CD4-positive, alpha-beta T cell treated with Interleukin-15 for 4 hours (primary cell): ENCODE results near the gene TRIM63.

Experiments used
- DNase-seq: peaks from one replicate; pipeline ENCODE4 v3.0.0-alpha.2; 2020; ENCODE audit warnings: low spot score

Gene TRIM63

DNA sequence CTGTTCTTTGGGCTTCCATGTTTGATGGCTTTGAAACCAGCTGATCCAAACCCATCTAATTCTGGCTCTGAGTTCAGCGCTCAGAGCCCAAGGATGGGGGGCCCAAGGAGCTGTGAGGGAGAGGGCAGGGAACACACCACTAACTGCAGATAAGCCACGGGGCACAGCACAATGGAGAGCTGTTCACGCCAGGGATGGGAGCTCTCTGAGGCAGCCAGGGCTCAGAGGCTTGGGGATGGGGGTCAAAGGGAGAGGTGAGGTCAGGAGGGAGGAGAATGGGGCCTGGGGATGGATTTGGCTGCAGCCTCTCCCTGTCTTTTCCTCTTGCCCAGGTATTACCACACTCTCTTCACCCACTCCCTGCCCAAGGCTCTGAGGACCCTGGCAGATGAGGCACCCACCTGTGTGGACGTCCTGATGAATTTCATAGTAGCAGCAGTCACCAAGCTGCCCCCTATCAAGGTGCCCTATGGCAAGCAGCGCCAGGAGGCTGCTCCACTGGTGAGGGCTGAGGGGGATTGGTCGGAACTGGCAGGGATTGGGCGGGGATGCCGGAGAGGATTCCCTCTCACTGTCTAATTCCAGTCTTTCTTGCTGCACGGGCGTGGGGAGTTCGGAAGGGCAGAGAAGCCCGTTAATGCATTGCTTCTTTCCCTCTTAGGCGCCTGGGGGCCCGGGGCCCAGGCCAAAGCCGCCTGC lies 32.8 kb downstream of the TRIM63 start:
- DNase-seq = no peak

GRCh38 chr1:26032656-26033357 lies 34.6 kb downstream of the TRIM63 start:
- no peak for DNase-seq

DNA sequence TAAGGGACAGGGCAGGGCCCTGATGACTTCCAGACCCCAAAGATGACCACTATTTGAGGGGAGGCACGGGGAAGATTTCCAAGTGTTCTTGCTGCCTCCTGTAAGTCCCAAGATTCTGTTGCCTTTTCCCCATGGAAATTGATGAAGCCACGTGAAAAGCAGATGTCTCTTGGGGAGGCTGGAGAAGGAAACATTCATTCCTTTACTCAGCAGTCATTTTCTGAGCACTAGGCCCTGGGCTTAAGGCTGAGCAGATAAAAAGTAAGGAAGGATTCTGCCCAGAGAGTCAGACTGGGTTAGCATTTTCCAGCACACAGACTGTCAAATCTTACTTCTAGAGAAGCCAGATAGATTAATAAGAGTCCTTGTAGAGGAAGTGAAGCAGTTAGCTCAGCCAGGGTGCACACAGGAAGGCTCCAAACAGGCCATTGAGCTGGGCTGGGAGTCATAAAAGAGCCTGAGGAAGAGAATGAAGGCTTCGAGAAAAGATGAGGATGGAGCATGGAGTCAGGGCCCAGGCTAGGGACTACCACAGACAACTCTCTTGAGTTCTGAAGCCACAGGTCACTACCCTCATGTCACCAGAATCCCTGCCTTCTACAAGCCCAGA lies 35.7 kb downstream of the TRIM63 start:
- no peak for DNase-seq

GRCh38 chr1:26031196-26031595 lies 36.2 kb downstream of the TRIM63 start:
- no peak for DNase-seq

DNA sequence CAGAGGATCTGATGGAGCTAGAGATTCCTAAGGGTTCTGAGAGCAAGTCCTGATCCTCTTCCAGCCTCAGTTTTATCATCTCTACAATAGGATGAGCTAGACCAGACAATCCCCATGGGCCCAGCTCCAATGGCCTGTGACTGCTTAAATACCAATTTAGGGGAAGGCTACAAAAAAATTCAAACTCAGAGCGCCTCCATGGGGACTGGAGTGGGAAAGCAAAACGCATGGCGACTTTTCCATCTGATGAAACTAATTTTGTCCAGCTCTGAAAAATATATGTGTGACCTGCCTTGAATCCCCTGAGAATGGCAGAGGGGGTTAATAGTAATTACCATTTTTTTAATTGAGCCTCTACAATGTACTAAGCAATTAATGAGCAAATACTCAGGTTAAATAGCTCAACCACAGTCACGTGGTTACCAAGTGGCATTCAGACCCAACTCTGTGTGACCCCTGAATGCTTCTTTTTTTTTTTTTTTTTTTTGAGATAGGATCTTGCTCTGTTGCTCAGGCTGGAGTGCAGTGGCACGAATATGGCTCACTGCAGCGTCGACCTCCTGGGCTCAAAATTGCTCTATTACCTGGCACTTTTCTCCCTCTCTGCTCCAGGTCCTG lies 37.5 kb downstream of the TRIM63 start:
- DNase-seq = no peak

DNA sequence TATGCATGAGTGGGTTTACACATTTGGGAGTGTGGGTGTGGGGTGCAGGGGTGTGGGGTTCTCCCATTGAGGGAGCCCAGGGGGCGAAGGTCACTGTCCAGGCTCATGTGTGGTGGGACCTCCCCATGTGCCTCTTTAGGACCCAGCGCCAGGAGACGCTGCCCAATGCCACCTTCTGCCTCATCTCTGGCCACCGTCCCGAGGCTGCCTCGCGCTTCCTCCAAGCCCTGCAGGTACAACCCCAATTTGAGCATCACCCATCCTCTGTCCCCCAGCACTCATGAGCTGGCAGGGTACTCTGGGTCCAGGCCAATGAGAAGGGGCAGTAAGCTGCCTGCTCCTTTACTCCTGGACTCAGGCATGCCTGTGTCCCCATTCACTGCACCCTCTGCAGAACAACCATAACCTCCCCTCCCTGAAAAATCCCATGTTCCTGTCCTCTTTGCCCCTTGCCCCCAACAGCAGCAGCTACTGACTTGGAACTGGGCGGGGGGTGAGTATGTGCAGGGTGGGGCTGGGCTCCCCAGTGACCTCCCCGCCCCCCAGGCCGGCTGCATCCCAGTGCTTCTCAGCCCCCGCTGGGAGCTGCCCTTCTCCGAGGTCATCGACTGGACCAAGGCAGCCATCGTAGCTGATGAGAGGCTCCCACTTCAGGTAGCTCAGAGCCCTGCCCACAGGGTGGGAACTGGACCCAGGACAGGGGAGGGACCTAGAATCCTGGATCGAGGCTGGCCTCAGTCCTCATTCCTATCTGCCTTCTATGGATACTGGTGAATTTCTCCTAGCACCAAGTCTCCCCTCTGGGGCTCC lies 38.2 kb downstream of the TRIM63 start:
- DNase-seq = no peak

- DNase-seq = no peak
Measured at GRCh38 chr1:26028490-26028980, 38.9 kb downstream of the TRIM63 start.

DNA sequence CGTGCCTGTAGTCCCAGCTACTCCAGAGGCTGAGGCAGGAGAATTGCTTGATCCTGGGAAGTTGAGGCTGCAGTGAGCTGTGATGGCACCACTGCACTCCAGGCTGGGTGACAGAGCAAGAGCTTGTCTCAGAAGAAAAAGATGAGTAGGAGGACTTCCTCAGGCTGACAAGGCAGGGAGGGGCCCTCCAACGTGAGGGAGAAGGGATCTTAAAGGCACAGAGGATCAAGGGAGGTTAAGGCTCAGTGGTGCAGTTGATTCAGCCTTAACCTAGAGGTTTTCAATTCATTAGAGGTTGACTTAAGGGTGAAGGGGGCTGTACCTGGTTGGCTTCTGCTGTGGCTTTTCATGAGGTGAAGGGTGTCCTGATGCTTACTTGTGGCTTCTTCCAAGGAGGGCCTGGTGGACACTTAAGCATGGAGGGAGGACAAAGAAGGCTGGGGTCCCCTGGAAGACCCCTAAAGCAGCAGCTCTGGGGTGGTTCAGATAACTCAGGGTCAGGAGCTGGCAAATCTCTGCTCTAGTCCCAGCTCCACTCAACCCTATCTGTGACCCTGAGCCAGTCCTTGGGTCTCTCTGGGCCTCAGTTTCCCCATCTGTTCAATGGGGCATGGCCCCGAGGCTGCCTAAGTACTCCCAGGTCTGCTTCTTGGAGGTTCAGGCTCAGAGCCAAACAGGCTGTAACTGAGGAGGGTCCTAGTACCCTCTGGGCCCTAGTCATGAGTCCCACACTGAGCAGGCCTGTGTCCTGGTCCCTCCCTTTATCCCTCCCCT lies 39.5 kb downstream of the TRIM63 start:
- no peak for DNase-seq

GRCh38 chr1:26025517-26025916 lies 41.9 kb downstream of the TRIM63 start:
- no peak for DNase-seq

GRCh38 chr1:26025060-26025459 lies 42.4 kb downstream of the TRIM63 start:
- no peak for DNase-seq

GRCh38 chr1:26023826-26024225 lies 43.6 kb downstream of the TRIM63 start:
- DNase-seq = no peak

GRCh38 chr1:26023009-26023408 lies 44.4 kb downstream of the TRIM63 start:
- no peak for DNase-seq

- no peak for DNase-seq
Measured at GRCh38 chr1:26022404-26022779, 45.0 kb downstream of the TRIM63 start.

GRCh38 chr1:26021647-26022403 lies 45.6 kb downstream of the TRIM63 start, which contains the start of gene EXTL1:
Gene EXTL1 (plus strand): TSS chr1:26021775. CDS start chr1:26022647, 872 bp downstream.
- no peak for DNase-seq

DNA sequence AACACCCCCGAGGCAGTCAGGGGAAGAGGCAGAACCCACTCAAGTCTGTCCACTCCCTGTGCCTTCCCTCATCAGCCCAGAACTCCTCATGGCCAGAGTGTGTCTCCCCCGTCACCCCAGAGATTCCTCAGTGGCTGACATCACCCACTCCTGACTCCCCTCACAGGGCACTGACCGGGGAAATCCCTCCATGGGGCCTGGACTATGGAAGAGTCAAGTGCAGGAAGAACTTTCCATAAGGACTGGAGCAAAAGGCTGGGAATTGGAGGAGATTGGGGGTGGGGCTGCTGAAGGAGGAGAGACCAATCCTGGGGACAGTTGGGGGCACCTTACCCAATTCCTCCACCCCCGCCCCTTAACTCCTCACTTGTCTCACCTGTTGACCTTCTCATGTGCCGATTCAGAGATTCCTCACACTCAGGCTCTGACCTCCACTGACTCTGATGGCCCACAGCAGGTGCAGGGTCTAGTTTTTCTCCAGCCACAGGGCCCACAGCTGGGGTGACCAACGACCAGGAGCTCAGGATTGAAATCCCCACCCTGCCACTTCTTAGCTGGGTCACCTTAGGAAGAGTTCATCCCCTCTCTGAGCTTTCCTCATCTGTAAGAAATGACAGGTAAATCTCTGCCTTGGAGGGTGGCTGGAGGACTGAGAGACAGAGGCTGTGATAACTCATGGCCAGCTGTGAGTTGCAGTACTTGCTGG lies 46.3 kb downstream of the TRIM63 start:
- no peak for DNase-seq

DNA sequence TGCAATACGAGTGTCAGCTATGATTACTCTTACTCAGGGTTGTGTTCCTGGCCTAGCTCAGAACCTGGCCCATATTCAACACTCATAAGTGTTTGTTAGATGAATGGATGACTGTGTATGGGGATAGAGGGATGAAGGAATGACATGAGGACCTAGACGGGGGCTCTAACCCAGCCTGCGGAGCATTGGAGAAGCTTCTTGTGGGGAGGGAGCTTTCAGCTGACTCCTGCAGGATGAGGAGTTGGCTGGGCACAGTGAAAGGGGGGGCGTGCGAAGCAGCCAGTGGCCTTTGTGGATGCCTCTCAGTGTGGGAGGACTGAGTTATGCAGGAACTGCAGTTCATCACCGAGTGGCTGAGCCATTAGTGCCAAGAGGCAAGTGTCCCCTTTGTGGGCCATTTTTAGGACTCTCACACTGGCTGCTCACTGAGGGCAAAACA lies 47.1 kb downstream of the TRIM63 start:
- DNase-seq = no peak

DNA sequence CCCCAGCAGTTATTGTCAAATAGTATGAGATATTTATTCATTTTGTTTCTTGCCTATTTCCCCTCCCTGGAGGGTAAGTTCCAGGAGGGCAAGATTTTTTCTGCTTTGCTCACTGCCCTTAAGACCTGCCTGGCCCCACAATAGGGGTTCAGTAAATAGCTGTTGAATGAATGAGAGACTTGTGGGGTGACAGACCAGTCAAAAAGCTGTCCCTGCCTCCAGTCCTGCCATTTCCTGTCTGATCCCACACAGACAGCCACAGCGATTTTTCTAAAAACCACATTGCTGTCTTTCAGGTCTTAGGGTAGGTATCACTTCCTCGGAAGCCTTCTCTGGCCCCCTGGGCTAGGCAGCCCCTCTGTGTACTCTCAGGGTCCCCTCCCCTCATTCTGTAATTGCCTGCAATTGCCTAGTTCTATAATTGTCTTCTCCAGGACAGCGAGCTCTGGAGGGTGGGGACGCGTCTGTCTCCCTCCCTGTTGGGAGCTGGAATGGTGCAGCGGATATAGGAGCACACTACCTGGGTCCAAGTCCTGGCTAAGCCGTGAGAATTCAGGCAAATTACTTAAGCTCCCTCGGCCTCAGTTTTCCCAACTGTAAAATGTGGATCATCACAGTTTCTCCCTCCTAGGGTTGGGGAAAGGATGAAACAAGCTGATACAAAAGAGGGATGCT lies 47.7 kb downstream of the TRIM63 start:
- DNase-seq = no peak

DNA sequence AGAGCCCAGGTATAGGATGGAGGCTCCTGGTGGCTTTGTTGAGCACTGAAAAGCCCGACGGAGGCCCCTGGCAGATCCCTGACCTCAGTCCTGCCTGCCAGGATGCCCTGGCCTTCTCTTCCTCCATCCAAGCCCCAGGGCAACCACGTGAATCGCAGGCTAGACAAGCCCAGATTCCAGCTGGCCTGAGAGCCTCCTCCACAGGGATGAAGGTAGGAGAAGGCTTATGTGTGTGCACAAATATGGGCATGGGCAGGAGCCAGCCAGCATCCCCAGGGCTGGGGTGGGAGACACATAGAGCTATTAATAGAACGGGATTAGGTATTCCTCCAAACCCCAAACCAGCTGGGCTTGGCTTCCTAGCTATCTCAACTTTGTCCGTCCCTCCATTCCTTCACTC lies 49.8 kb downstream of the TRIM63 start:
- DNase-seq = no peak

GRCh38 chr1:26016953-26017545 lies 50.4 kb downstream of the TRIM63 start:
- no peak for DNase-seq
